Subcutaneous abdominal adipose tissue (tissue), 5 donors: ENCODE measurements around the gene PDE4C.

Experiments
- H3K27ac ChIP-seq: one replicate; pipeline ENCODE4 v1.7.0; 2013; ENCODE audit warnings: low read depth, mild to moderate bottlenecking, inconsistent platforms, low read length, moderate library complexity
- H3K27me3 ChIP-seq, 5 donors: one replicate each; pipeline ENCODE4 v1.7.0; 2013; ENCODE audit warnings: low read length in 5 of 5, inconsistent platforms in 1 of 5; ENCODE audit not compliant: control insufficient read depth in 5 of 5, insufficient read depth in 4 of 5
- H3K36me3 ChIP-seq, 5 donors: one replicate each; pipeline ENCODE4 v1.7.0; 2013; ENCODE audit warnings: low read length in 5 of 5; ENCODE audit not compliant: control insufficient read depth in 5 of 5, insufficient read depth in 5 of 5
- H3K4me1 ChIP-seq, 5 donors: one replicate each; pipeline ENCODE4 v1.7.0; 2013; ENCODE audit warnings: low read length in 5 of 5, mild to moderate bottlenecking in 3 of 5, moderate library complexity in 1 of 5; ENCODE audit not compliant: control insufficient read depth in 5 of 5, insufficient read depth in 5 of 5
- H3K4me3 ChIP-seq, 5 donors: one replicate each; pipeline ENCODE4 v1.7.0; 2013; ENCODE audit warnings: low read length in 5 of 5, low read depth in 1 of 5
- H3K9ac ChIP-seq, 5 donors: one replicate each; pipeline ENCODE4 v1.7.0; 2013; ENCODE audit warnings: low read length in 5 of 5, mild to moderate bottlenecking in 4 of 5, moderate library complexity in 3 of 5
- H3K9me3 ChIP-seq, 5 donors: one replicate each; pipeline ENCODE4 v1.7.0; 2013; ENCODE audit warnings: low read length in 5 of 5; ENCODE audit not compliant: control insufficient read depth in 5 of 5
- donor health status: healthy.
- donor health status: healthy.
- donor health status: healthy.
- donor health status: healthy.
- donor health status: healthy.

PDE4C gene

DNA sequence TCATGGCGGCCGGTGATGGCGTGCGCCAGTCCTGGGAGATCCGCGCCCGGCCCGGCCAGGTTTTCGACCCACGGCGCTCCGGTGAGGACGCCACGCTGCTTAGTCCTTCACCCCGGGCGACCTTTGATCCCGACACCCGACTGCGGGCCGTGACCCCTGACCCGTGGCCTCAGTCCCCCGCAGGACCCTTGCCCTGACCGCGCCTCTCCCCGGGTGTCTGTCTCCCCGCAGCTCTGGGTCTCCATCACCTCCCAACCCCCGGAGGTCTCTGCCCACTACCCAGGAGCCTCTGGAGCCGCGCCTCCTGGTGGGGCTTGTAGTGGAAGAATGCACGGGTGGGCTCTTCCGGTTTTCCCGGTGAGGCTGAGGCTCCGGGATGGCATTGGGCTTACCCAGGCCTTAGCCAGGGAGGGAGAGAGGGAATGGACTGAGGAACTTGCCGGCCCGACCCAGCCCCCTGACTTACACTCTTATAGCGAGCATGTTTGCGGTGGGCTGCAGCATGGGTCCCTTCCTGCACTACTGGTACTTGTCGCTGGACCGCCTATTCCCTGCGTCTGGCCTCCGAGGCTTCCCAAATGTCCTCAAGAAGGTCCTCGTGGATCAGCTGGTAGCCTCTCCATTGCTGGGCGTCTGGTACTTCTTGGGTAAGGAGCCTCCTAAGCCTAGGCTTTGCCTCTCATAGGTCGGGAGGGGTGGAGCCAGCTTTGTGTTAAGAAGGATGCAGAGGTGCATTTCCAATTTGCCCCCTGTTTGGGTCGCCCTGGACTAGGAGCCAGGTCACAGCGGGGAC is 32.7 kb downstream of the PDE4C start:
- H3K4me1 ChIP-seq, result peaks cover 9 to 29% (median 26%) of the 10 kb centered on the region in 5 donors
- H3K27me3 ChIP-seq, result no peaks in the 10 kb centered on the region
- peak overlapping the region; percentile 74 to 86 (median 81) for H3K4me3 ChIP-seq
- peaks cover 0 to 23% (median 19%) of the 10 kb centered on the region in 5 donors for H3K36me3 ChIP-seq
- H3K9ac ChIP-seq, result peak overlapping the region in 4 of 5 donors; percentile 65 to 89 (median 71)
- H3K27ac ChIP-seq, result peak overlapping the region; percentile 69
- no peaks in the 10 kb centered on the region for H3K9me3 ChIP-seq

DNA sequence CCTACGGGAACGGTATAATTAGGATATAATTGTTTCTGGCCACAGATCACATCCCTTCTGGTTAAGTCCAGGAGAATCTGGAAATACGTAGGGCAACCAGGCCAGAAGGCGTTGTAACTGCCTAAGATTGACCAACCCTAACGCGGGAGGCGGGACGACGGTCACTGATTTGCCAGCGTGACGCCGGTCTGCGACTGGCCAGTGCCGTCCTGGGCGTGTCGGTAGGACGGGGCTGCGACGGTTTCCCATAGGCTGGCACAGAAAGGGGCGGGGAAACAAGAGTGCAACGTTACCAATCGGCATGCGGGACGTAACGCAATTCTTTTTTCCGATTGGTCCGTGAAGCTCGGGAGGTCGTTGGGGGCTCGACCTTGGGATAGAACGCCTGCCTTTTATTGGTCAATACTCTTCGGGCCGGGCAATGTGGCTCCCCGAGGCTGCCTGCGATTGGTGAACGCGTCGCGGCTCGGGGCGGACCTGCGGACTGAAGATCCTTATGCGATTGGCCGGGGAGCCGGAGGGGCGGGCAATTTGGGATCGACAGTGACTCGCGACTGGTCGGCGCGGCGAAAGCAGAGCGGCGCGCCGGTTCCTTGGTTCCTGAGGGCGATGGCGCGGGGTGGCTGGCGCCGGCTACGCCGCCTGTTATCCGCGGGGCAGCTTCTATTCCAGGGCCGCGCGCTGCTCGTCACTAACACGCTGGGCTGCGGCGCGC is 33.4 kb downstream of the PDE4C start, which contains the start of gene MPV17L2:
Gene MPV17L2 (plus strand): TSS at position 546 of the 715 bp plus-strand sequence. CDS start 64 bp downstream, at position 610.
- Histone ChIP-seq H3K4me1 (peaks cover 9 to 29% (median 26%) of the 10 kb centered on the region in 5 donors), H3K27me3 (no peaks in the 10 kb centered on the region), H3K36me3 (peaks cover 0 to 15% (median 12%) of the 10 kb centered on the region in 5 donors), H3K9me3 (no peaks in the 10 kb centered on the region), H3K27ac (peak within 1 kb of the TSS; percentile 96), H3K9ac (peak within 1 kb of the TSS; percentile 68 to 89 (median 73)), H3K4me3 (peak within 1 kb of the TSS; percentile 74 to 86 (median 81))

DNA sequence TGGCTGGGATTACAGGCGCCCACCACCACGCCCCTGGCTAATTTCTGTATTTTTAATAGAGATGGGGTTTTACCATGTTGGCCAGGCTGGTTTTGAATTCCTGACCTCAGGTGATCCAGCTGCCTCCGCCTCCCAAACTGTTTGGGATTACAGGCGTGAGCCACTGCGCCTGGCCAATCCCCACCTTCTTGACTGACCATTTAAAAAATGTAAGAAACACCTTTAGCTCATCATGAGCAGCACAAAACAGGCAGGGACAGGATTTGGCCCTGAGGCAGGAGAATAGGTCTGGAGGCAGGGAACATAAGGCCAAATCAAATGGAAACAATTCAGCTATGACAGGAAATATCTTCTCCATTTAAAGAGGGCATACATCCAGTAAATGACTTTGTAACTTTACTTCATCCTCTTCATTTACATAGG is 34.6 kb downstream of the PDE4C start:
- peak overlapping the region; percentile 38 to 86 (median 70) for H3K9ac ChIP-seq
- H3K27ac ChIP-seq, result peak overlapping the region; percentile 96
- H3K4me3 ChIP-seq, result peak overlapping the region in 4 of 5 donors; percentile 63 to 78 (median 69)

DNA sequence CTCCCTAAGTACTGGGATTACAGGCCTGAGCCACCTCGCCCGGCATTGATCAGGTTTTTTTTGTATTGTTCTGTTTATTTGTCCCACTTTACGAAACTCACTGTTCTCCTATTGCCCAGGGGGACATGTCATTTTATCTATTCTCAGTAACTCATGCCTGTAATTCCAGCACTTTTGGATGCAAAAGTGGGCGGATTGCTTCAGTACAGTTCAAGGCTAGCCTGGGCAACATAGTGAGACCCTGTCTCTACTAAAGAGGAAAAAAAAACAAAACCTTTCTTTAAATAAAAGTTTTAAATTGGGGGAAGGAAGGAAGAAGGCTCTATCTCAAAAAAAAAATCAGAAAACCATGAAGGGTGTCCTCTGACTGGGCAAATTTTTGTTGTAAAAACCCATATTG is 36.0 kb downstream of the PDE4C start:
- H3K4me1 ChIP-seq, result peaks cover 9 to 29% (median 26%) of the 10 kb centered on the region in 5 donors
- no peaks in the 10 kb centered on the region for H3K27me3 ChIP-seq
- H3K27ac ChIP-seq, result no peak overlapping the region
- no peaks in the 10 kb centered on the region for H3K36me3 ChIP-seq
- H3K4me3 ChIP-seq, result no peak overlapping the region
- H3K9me3 ChIP-seq, result no peaks in the 10 kb centered on the region
- no peak overlapping the region for H3K9ac ChIP-seq

More for the DNA sequence above, 34.6 kb downstream of the PDE4C start:
- H3K36me3 ChIP-seq, result peaks cover 0 to 10% (median 8%) of the 10 kb centered on the region in 5 donors
- H3K4me1 ChIP-seq, result peaks cover 9 to 29% (median 26%) of the 10 kb centered on the region in 5 donors
- H3K27me3 ChIP-seq, result no peaks in the 10 kb centered on the region
- H3K9me3 ChIP-seq, result no peaks in the 10 kb centered on the region

DNA sequence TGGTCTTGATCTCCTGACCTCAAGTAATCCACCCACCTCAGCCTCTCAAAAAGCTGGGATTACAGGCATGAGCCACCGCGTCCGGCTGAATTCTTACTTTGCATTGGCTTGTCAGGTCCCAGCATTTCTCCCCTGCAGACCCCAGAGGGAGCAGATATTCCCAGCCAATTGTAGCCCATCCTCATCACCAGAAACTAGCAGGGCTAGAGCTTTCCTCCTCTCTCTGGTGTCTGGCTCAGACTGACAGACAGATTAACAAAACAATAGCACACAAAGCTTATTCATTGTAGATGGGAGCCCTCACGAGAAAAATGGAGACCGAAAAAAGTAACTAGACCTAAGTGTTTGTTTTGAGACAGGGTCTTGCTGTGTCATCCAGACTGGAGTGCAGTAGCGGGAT is 40.7 kb downstream of the PDE4C start:
- no peak overlapping the region for H3K9ac ChIP-seq
- H3K27me3 ChIP-seq, result no peaks in the 10 kb centered on the region
- no peak overlapping the region for H3K27ac ChIP-seq
- no peak overlapping the region for H3K4me3 ChIP-seq
- no peaks in the 10 kb centered on the region for H3K36me3 ChIP-seq
- H3K9me3 ChIP-seq, result no peaks in the 10 kb centered on the region
- H3K4me1 ChIP-seq, result peaks cover 0 to 3% (median 0%) of the 10 kb centered on the region in 5 donors

DNA sequence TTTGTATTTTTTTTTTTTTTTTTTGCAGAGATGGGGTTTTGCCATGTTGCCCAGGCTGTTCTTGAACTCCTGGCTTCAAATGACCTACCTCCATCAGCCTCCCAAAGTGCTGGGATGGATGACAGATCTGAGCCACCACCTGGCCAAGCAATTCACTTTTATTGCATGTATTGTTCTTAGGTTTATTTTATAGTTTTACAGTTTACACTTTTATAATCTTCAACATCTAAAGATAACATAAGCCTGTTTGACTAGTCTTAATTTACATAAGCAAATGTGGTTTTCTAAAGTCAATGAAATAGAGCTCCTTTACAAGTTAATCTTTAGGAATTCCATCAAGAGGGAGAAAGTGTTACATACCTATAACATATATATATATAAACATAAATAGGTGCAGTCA is 42.7 kb downstream of the PDE4C start:
- no peaks in the 10 kb centered on the region for H3K36me3 ChIP-seq
- no peaks in the 10 kb centered on the region for H3K27me3 ChIP-seq
- no peak overlapping the region for H3K4me3 ChIP-seq
- no peak overlapping the region for H3K9ac ChIP-seq
- peaks cover 0 to 3% (median 0%) of the 10 kb centered on the region in 5 donors for H3K4me1 ChIP-seq
- H3K27ac ChIP-seq, result no peak overlapping the region
- H3K9me3 ChIP-seq, result no peaks in the 10 kb centered on the region

DNA sequence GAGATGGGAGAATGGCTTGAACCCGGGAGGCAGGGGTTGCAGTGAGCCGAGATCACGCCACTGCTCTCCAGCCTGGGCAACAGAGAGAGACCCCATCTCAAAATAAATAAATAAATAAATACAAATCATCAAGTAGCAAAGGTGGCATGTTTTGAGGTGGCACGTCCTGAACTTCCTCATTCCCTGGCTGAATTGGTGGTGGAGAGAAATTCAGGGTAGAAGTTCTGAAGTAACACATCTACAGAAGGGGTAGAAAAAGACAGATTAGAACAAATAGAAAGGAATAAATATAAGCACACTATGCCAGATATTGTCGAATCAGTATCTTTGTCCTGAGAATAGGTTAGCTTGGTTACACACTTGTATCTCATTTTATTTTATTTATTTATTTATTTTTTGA is 46.3 kb downstream of the PDE4C start:
- Histone ChIP-seq H3K4me1 (peaks cover 0 to 9% (median 2%) of the 10 kb centered on the region in 5 donors), H3K9me3 (no peaks in the 10 kb centered on the region), H3K27me3 (no peaks in the 10 kb centered on the region), H3K27ac (no peak overlapping the region), H3K4me3 (no peak overlapping the region), H3K36me3 (peaks cover 0 to 7% (median 0%) of the 10 kb centered on the region in 5 donors), H3K9ac (no peak overlapping the region)

DNA sequence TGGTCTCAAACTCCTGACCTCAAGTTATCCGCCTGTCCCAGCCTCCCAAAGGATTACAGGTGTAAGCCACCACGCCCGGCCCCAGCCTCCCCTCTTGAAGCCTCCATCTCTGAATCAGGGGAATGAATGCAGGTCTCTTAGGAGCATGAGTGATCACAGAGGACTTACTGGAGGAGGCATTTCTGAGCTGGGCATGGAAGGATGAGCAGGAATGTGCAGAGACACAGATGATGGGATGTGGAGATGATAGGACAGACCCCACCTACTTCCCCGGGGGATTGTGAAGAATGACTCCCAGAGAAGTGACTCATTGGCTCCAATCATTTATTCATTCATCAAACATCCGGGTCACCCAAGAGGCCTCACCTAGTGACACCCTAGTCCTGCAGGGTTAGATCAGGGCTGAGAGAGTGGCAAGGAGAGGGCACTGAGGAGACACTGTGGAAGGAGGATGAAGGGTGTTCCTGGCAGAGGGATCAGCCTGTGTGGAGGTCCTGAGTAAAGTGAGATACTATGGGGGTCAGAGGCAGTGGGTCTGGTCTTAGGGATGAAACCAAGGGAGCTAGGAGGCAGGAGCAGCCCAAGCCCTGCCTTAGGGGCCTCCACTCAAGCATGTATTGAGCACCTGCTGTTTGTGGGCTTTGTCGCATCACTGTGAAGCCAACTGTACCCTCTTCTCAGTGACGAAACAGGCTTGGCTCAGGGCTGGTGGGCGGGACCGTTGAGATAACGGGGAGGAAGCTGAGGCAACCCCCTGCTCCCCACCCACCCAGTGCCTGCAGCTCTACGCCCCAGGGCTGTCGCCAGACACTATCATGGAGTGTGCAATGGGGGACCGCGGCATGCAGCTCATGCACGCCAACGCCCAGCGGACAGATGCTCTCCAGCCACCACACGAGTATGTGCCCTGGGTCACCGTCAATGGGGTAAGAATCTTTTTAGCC is 49.6 kb downstream of the PDE4C start:
- H3K9ac ChIP-seq, result no peak overlapping the region
- H3K4me1 ChIP-seq, result peaks cover 0 to 39% (median 27%) of the 10 kb centered on the region in 5 donors
- peaks cover 0 to 7% (median 0%) of the 10 kb centered on the region in 5 donors for H3K36me3 ChIP-seq
- H3K27ac ChIP-seq, result no peak overlapping the region
- peak overlapping the region in 1 of 5 donors; percentile 2 for H3K4me3 ChIP-seq
- no peaks in the 10 kb centered on the region for H3K27me3 ChIP-seq
- no peaks in the 10 kb centered on the region for H3K9me3 ChIP-seq

DNA sequence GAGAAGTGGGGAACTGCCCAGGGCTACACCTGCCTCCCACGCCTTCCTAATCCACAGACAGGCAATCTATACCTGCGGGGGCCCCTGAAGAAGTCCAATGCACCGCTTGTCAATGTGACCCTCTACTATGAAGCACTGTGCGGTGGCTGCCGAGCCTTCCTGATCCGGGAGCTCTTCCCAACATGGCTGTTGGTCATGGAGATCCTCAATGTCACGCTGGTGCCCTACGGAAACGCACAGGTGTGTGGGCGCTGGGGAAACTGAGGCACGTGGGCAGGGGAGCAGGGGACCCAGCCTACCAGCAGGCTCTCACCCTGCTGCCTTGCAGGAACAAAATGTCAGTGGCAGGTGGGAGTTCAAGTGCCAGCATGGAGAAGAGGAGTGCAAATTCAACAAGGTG is 51.3 kb downstream of the PDE4C start:
- no peak overlapping the region for H3K27ac ChIP-seq
- peaks cover 0 to 7% (median 0%) of the 10 kb centered on the region in 5 donors for H3K36me3 ChIP-seq
- H3K27me3 ChIP-seq, result no peaks in the 10 kb centered on the region
- H3K9ac ChIP-seq, result no peak overlapping the region
- H3K4me3 ChIP-seq, result peak overlapping the region in 4 of 5 donors; percentile 33 to 90 (median 75)
- H3K4me1 ChIP-seq, result peaks cover 0 to 51% (median 39%) of the 10 kb centered on the region in 5 donors
- H3K9me3 ChIP-seq, result no peaks in the 10 kb centered on the region
